BJ (cell line): ENCODE data around the gene LRP1B. TPM values are rescaled to one million over a fixed set of nuclear protein-coding genes. Genes with fewer than 3 reads are reported as not detected.
A peak's percentile ranks its signal among the peaks of the same experiment; 100 is the strongest.

Source experiments
- CTCF ChIA-PET: fragments of 350-600 bp; formaldehyde crosslinking; extraction: SDS; loops from one replicate; lab custom pipeline; 2021; ENCODE audit warnings: antibody characterized with exemption, inconsistent platforms; lab: Yijun Ruan, JAX
- POLR2A ChIA-PET: fragments of 300-600 bp; sonication (Branson Sonifier 250); formaldehyde crosslinking; extraction: SDS; loops from one replicate; lab custom pipeline; 2021; ENCODE audit warnings: antibody characterized with exemption; lab: Charles Lee
- DNase-seq: peaks from one replicate; pipeline ENCODE4 v3.0.0-alpha.2; 2011; ENCODE audit warnings: low read depth
- H3K27me3 ChIP-seq: 2 replicates; pipeline ENCODE4 v1.6.0; 2011; ENCODE audit warnings: low read length; ENCODE audit not compliant: control insufficient read depth, insufficient read depth
- H3K36me3 ChIP-seq: 2 replicates; pipeline ENCODE4 v1.5.1; 2011; ENCODE audit warnings: low read length; ENCODE audit not compliant: control insufficient read depth, insufficient read depth
- H3K4me3 ChIP-seq: 2 replicates; pipeline ENCODE4 v1.5.1; 2011; ENCODE audit warnings: low read depth, mild to moderate bottlenecking, control low read depth, low read length
- CTCF ChIP-seq: IDR thresholded peaks from 2 replicates; pipeline ENCODE4 v1.5.1; 2011; ENCODE audit warnings: low read depth, mild to moderate bottlenecking, control low read depth, inconsistent platforms, low read length, moderate library complexity; ENCODE audit not compliant: insufficient read depth
- polyA plus RNA-seq: library from polyadenylated mRNA; depleted of rRNA; stranded (reverse); fragments of >200 nt; gene quantifications from 2 replicates; pipeline ENCODE4 v1.2.3, GENCODE V29; 2011

The LRP1B gene
- polyA plus RNA-seq, 1 experiment: 0.04 TPM

- no peak for TF ChIP-seq CTCF
- no peak overlapping the region for H3K4me3 ChIP-seq
- CTCF ChIA-PET: no interaction called here
- DNase-seq: no peak
- H3K36me3 ChIP-seq: no peaks in the 10 kb centered on the region
- no peaks in the 10 kb centered on the region for H3K27me3 ChIP-seq
- POLR2A ChIA-PET: no interaction called here
These were observed 570.1 kb downstream of the LRP1B start for GRCh38 chr2:141560723-141561122.

- DNase-seq: peak; percentile 51
- Histone ChIP-seq H3K27me3 (no peaks in the 10 kb centered on the region), H3K36me3 (no peaks in the 10 kb centered on the region), H3K4me3 (no peak overlapping the region)
- no peak for TF ChIP-seq CTCF
- ChIA-PET POLR2A (no interaction called here), CTCF (no interaction called here)
These were observed 573.3 kb downstream of the LRP1B start for GRCh38 chr2:141557329-141558095.

- ChIA-PET CTCF (interaction anchor here (1.1 to 1.7 kb wide), 8 partner anchors 9 to 692 kb away, joined by 3 to 9 read pairs (median 4); no protein-coding TSS in a partner anchor), POLR2A (no interaction called here)
- TF ChIP-seq CTCF: no peak
- H3K4me3 ChIP-seq: no peak overlapping the region
- DNase-seq: no peak
- H3K27me3 ChIP-seq: no peaks in the 10 kb centered on the region
- no peaks in the 10 kb centered on the region for H3K36me3 ChIP-seq
These were observed 574.8 kb downstream of the LRP1B start for GRCh38 chr2:141555876-141556470.

GRCh38 chr2:141554810-141555209 is 576.0 kb downstream of the LRP1B start:
- CTCF ChIA-PET: interaction anchor here (0.6 to 1.7 kb wide), 17 partner anchors 8 to 691 kb away, joined by 3 to 9 read pairs (median 3); no protein-coding TSS in a partner anchor
- DNase-seq: no peak
- POLR2A ChIA-PET: interaction anchor here (0.7 kb wide), 1 partner anchor 445 kb away, joined by 3 read pairs; no protein-coding TSS in a partner anchor

More at GRCh38 chr2:141554810-141555209, 576.0 kb downstream of the LRP1B start:
- H3K36me3 ChIP-seq: no peaks in the 10 kb centered on the region
- no peak overlapping the region for H3K4me3 ChIP-seq
- peak; percentile 65 for TF ChIP-seq CTCF
- H3K27me3 ChIP-seq: no peaks in the 10 kb centered on the region
